Measurements from ENCODE around the gene SMKR1.
"Not testable (repeated sequence)": the region's sequence is repeated elsewhere in the genome, so short reads cannot be mapped to it uniquely, and the experiment has no call there.

Gene SMKR1

GRCh38 chr7:129514683-129515082 lies 12.4 kb downstream of the SMKR1 start:
- TF ChIP-seq, protein P1, sequence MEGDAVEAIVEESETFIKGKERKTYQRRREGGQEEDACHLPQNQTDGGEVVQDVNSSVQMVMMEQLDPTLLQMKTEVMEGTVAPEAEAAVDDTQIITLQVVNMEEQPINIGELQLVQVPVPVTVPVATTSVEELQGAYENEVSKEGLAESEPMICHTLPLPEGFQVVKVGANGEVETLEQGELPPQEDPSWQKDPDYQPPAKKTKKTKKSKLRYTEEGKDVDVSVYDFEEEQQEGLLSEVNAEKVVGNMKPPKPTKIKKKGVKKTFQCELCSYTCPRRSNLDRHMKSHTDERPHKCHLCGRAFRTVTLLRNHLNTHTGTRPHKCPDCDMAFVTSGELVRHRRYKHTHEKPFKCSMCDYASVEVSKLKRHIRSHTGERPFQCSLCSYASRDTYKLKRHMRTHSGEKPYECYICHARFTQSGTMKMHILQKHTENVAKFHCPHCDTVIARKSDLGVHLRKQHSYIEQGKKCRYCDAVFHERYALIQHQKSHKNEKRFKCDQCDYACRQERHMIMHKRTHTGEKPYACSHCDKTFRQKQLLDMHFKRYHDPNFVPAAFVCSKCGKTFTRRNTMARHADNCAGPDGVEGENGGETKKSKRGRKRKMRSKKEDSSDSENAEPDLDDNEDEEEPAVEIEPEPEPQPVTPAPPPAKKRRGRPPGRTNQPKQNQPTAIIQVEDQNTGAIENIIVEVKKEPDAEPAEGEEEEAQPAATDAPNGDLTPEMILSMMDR (IDR thresholded peaks at IDR 0.05): no peak
- no peak for TF ChIP-seq ZFX (IDR thresholded peaks at IDR 0.05; ENCODE audit: borderline replicate concordance)
- H3K27ac ChIP-seq: no peak overlapping the region

DNA sequence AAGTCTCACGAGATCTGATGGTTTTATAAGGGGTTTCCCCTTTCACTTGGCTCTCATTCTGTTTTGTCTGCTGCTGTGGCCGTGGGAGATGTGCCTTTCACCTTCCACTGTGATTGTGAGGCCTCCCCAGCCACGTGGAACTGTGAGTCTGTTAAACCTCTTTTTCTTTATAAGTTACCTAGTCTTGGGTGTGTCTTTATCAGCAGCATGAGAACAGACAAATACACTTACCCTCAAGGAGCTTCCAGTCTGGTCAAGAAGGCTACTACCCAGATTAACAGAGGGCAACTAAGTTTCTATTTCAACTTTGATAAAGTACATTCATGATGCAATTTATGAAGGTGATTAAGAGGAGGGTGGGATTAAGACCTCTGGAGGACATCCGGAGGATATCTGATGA lies 13.1 kb downstream of the SMKR1 start:
- no peak for TF ChIP-seq ZFX (IDR thresholded peaks at IDR 0.05; ENCODE audit: borderline replicate concordance)
- H3K27ac ChIP-seq: no peak overlapping the region

GRCh38 chr7:129517931-129518330 lies 15.6 kb downstream of the SMKR1 start:
- no peak overlapping the region for H3K27ac ChIP-seq
- no peak for TF ChIP-seq ZFX (IDR thresholded peaks at IDR 0.05; ENCODE audit: borderline replicate concordance)
- TF ChIP-seq, protein P1 (IDR thresholded peaks at IDR 0.05): no peak

DNA sequence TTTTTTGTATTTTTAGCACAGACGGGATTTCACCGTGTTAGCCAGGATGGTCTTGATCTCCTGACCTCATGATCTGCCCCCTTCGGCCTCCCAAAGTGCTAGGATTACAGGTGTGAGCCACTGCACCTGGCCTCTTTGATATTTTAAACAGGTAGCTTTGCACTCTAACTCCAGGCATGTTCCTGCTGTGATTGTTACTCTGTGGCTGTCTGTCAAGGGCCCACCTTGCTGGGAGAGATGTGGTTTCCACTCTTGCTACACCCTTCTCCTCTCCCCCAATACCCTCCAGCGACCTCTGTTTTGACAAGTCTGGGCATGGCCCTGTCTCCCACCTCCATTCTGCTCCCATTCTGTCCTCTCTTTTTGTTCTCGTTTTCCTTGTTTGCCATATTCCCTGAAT lies 17.1 kb downstream of the SMKR1 start:
- no peak overlapping the region for H3K27ac ChIP-seq
- no peak for TF ChIP-seq ZFX (IDR thresholded peaks at IDR 0.05; ENCODE audit: borderline replicate concordance)
- TF ChIP-seq, protein P1 (IDR thresholded peaks at IDR 0.05): no peak

DNA sequence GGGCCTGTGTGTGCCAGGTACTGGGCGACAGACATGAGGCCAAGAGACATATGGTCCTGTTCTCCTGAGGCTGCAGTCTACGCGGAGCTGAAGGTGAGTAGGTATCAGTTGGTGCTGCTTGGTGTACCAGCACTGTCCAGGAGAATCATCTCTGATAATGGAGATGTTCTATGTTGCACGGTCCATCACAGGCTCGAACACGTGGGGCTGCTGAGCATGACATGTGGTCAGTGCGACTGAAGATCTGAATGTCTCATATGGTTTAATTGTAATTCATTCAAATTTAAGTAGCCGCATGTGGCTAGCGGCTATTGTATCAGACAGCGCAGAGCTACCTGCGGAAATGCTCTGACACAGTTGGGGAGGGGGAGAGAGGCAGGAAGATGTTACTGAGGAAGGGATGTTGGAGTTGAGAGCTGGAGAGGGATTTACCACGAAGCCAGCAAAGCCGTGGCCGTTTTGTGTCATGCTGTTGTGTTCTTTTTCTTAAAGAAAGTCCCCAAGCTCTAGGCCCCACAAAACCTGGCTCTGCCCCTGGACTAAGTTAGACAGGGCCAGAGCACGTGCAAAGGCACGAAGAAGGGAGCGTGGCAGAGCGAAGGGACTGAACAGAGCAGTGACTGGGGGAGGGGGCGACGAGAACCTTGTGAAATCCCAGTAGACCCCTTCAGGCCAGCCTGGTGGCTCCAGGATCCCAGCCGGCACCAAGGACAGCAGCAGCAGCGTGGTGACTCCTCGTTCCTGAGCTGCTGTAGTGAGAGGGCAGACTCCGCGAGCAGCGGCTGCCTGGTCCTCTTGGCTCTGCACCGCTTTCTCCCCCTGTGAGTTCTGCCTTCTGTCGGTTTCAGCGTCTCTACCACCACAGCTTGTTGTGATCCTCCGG lies 20.0 kb downstream of the SMKR1 start:
- H3K27ac ChIP-seq: no peak overlapping the region
- TF ChIP-seq, protein P1 (IDR thresholded peaks at IDR 0.05): no peak

DNA sequence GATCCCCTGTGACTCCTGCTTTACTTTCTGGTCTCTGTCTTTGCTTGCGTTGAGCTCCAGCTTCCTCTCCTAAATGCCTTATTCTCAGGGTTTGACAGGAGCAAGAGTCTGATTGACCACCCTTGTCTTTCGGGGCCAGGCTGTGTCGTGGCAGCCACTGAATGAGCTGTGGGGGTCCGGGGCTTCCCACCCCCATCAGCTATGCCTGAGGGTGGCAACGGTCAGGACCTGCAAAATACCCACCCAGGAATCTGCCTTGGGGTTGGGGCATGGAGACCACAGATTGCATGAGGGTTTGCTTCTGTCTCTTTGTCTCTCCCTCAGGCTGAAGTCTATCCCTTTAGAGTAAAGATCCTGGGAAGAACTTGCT lies 20.6 kb downstream of the SMKR1 start:
- H3K27ac ChIP-seq: no peak overlapping the region
- TF ChIP-seq ZFX (IDR thresholded peaks at IDR 0.05; ENCODE audit: borderline replicate concordance): no peak
- TF ChIP-seq, protein P1 (IDR thresholded peaks at IDR 0.05): no peak

- no peak for TF ChIP-seq ZFX (IDR thresholded peaks at IDR 0.05; ENCODE audit: borderline replicate concordance)
- TF ChIP-seq, protein P1 (IDR thresholded peaks at IDR 0.05): no peak
- H3K27ac ChIP-seq: no peak overlapping the region
Measured at GRCh38 chr7:129523924-129524323, 21.6 kb downstream of the SMKR1 start.

DNA sequence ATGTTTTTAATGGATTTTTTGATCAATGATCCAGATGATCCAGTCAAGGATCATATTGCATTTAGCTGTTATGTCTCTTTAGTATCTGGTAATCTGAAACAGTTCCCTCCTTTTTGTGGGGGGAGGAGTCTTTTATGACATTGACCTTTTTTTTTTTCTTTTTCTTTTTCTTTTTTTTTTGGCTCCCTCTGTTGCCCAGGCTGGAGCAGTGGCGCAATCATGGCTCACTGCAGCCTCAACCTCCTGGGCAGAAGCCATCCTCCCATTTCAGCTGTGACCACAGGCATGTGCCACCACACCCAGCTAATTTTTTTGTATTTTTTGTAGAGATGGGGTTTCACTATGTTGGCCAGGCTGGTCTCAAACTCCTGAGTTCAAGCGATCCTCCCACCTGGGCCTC lies 22.1 kb downstream of the SMKR1 start:
- H3K27ac ChIP-seq: not testable (repeated sequence)
